K562 (cell line): Measurements from ENCODE around the gene GARRE1. TPM values are rescaled to one million over a fixed set of nuclear protein-coding genes. Genes with fewer than 3 reads are reported as not detected.

Experiments
- ATAC-seq: fragments of 200-7000 bp; cut with Tn5 transposase; 3 replicates; pipeline ENCODE4 v1.9.1; 2020; ENCODE audit warnings: moderate library complexity
- BruUV-seq: library from RNA; stranded (reverse); fragments of 400-500 nt; replicated peaks from 2 replicates; lab custom pipeline; 2021; lab: Mats Ljungman, UMichigan
- CTCF ChIA-PET: fragments of 300-600 bp; formaldehyde crosslinking; extraction: SDS; loops from one replicate; lab custom pipeline; 2021; ENCODE audit warnings: low intra/inter-chr PET ratio; lab: Yijun Ruan, JAX
- POLR2A ChIA-PET: fragments of 300-600, 350-650 bp; sonication (Branson Sonifier 250); formaldehyde crosslinking; extraction: SDS; loops from one replicate; lab custom pipeline; 2021; ENCODE audit warnings: antibody characterized with exemption, inconsistent platforms; lab: Yijun Ruan, JAX
- DNase-seq, 4 experiments: peaks; one replicate each; pipeline versions ENCODE4 v3.0.0 to v3.0.0-alpha.2; 2011 to 2018; ENCODE audit warnings: low spot score in 3 of 4, mixed read lengths in 3 of 4; ENCODE audit errors: extremely low read depth in 1 of 4
- FAIRE-seq: peaks from 2 replicates; lab custom pipeline; 2011; peaks lifted over from hg19 to GRCh38; lab: Jason Lieb, UNC
- H2AFZ ChIP-seq: 2 replicates; pipeline ENCODE4 v1.6.0; 2011; ENCODE audit warnings: low read depth, low read length, control low read depth, inconsistent platforms
- H3K27ac ChIP-seq: fragments of 200-600 bp; 3 replicates; pipeline ENCODE4 v1.8.0; 2011; ENCODE audit warnings: low read depth, mild to moderate bottlenecking, control low read depth, inconsistent platforms, low read length, moderate library complexity, mixed read lengths; ENCODE audit errors: extremely low read depth
- H3K27me3 ChIP-seq, 2 experiments: fragments of 300-600 bp in 1 of 2; 2 replicates in 1 of 2; 3 replicates in 1 of 2; pipeline versions ENCODE4 v1.6.0 to v1.8.0; 2011; ENCODE audit warnings: inconsistent platforms in 2 of 2, low read length in 2 of 2, mild to moderate bottlenecking in 1 of 2, mixed read lengths in 1 of 2, moderate library complexity in 1 of 2; ENCODE audit not compliant: control insufficient read depth in 2 of 2, insufficient read depth in 2 of 2
- H3K36me3 ChIP-seq: fragments of 300-600 bp; 3 replicates; pipeline ENCODE4 v1.8.0; 2011; ENCODE audit warnings: mild to moderate bottlenecking, low read length, inconsistent platforms; ENCODE audit not compliant: control insufficient read depth, insufficient read depth
- H3K4me1 ChIP-seq, 2 experiments: fragments of 200-600 bp in 1 of 2; replicated peaks in 1 of 2; 2 replicates in 1 of 2; 3 replicates in 1 of 2; pipeline versions ENCODE4 v1.5.1 to v1.8.0; 2011; ENCODE audit warnings: inconsistent platforms in 2 of 2, low read length in 2 of 2, mild to moderate bottlenecking in 1 of 2, mixed read lengths in 1 of 2, moderate library complexity in 1 of 2; ENCODE audit not compliant: control insufficient read depth in 2 of 2, insufficient read depth in 2 of 2
- H3K4me2 ChIP-seq: 2 replicates; pipeline ENCODE4 v1.6.1; 2011; ENCODE audit warnings: low read length, control low read depth, inconsistent platforms, mixed read lengths; ENCODE audit not compliant: insufficient read depth
- H3K4me3 ChIP-seq: fragments of 200-600 bp; sonication (generic), shearing (Covaris generic); 2 replicates; pipeline ENCODE4 v1.5.1; 2016; ENCODE audit warnings: control low read depth, inconsistent platforms
- H3K79me2 ChIP-seq: fragments of 200-600 bp; 3 replicates; pipeline ENCODE4 v1.8.0; 2011; ENCODE audit warnings: low read length, inconsistent platforms; ENCODE audit not compliant: control insufficient read depth, insufficient read depth
- H3K9ac ChIP-seq, 2 experiments: 2 replicates each; pipeline versions ENCODE4 v1.6.0 to v1.6.1; 2011; ENCODE audit warnings: low read depth in 2 of 2, low read length in 2 of 2, control low read depth in 1 of 2, inconsistent platforms in 1 of 2, mild to moderate bottlenecking in 1 of 2, mixed read lengths in 1 of 2; ENCODE audit not compliant: insufficient read depth in 1 of 2
- H3K9me1 ChIP-seq: one replicate; pipeline ENCODE4 v1.6.0; 2011; ENCODE audit warnings: inconsistent platforms, mild to moderate bottlenecking, low read length, moderate library complexity; ENCODE audit not compliant: control insufficient read depth, insufficient read depth
- H3K9me3 ChIP-seq: replicated peaks from 2 replicates; pipeline ENCODE4 v1.5.1; 2011; ENCODE audit warnings: low read depth, low read length, inconsistent platforms; ENCODE audit not compliant: control insufficient read depth, insufficient read depth
- H4K20me1 ChIP-seq: replicated peaks from 2 replicates; pipeline ENCODE4 v1.6.1; 2011; ENCODE audit warnings: low read length, inconsistent platforms, mixed read lengths; ENCODE audit not compliant: control insufficient read depth, insufficient read depth
- ESRRB ChIP-seq: fragments of 250-450 bp; sonication (Bioruptor Pico); IDR thresholded peaks from 2 replicates; pipeline ENCODE4 v1.5.0; 2020; ENCODE audit warnings: mild to moderate bottlenecking, moderate library complexity, borderline replicate concordance
- NFIC ChIP-seq: fragments of 450-650 bp; IDR thresholded peaks from 2 replicates; pipeline ENCODE4 v1.6.1; 2017; ENCODE audit warnings: mild to moderate bottlenecking, inconsistent platforms
- OTX1 ChIP-seq: fragments of 450-650 bp; formaldehyde crosslinking; IDR thresholded peaks from 2 replicates; pipeline ENCODE4 v1.4.0; 2022; ENCODE audit warnings: mild to moderate bottlenecking
- TCFL5 ChIP-seq: fragments of 250-450 bp; sonication (Bioruptor Pico); conservative IDR thresholded peaks from 2 replicates; pipeline ENCODE4 v1.6.1; 2021; ENCODE audit warnings: mild to moderate bottlenecking, moderate library complexity, matching md5 sums
- ZFP36 ChIP-seq: fragments of 150-350 bp; IDR thresholded peaks from 2 replicates; pipeline ENCODE4 v1.6.1; 2018; ENCODE audit warnings: low read length, low read depth; ENCODE audit not compliant: partially characterized antibody
- WGBS: fragments of 100-300 bp; shearing (Covaris generic); methylation state at CpG from one replicate; pipeline ENCODE4 v1.1.6; 2016; ENCODE audit warnings: low coverage, mixed read lengths; ENCODE audit not compliant: insufficient coverage; ENCODE audit errors: missing lambda C conversion rate; 5-methylcytosine and 5-hydroxymethylcytosine counted together
- in situ Hi-C: fragments of 300-500 bp; cut with MboI; formaldehyde crosslinking; loops from 4 replicates; pipeline ENCODE4 v1.15.0; 2018; ENCODE audit warnings: inconsistent platforms, mixed read lengths
- intact Hi-C: fragments of 100-400 bp; cut with micrococcal nuclease; formaldehyde crosslinking; loops from 2 replicates; pipeline ENCODE4 v1.14.2; 2022
- polyA plus RNA-seq, 8 experiments: library from polyadenylated mRNA; depleted of rRNA in 4 of 8; stranded (reverse) in 5 of 8; unstranded in 3 of 8; fragments of >200 nt; fragmentation: Nextera tagmentation in 2 of 8; fragmentation: Illumina TruSeq in 1 of 8; extraction: Ambion mirVana in 2 of 8; extraction: Trizol in 1 of 8; gene quantifications; 2 replicates each; pipeline versions ENCODE4 v1.2.1 to v1.2.3, GENCODE V29; 2011 to 2014; ENCODE audit warnings: inconsistent platforms in 1 of 8, missing spikeins in 1 of 8
- total RNA-seq, 7 experiments: library from RNA; depleted of rRNA in 6 of 7; stranded (reverse); fragments of >200 nt in 6 of 7; fragmentation: Illumina TruSeq in 2 of 7; extraction: Trizol in 2 of 7; gene quantifications; 2 replicates each; pipeline versions ENCODE4 v1.2.1 to v1.2.3, GENCODE V29; 2011 to 2021; ENCODE audit warnings: low replicate concordance in 1 of 7
- TF ChIP-seq, protein P1 (sequence below), 2 experiments: IDR thresholded peaks; 2 replicates each; pipeline ENCODE4 v1.6.1; 2012; ENCODE audit warnings: improper control_type of control experiment in 2 of 2, low read depth in 2 of 2, low read length in 2 of 2, borderline replicate concordance in 1 of 2
- TF ChIP-seq, protein P2 (sequence below): fragments of 250-450 bp; sonication (Bioruptor Pico); IDR thresholded peaks from 2 replicates; pipeline ENCODE4 v1.4.0; 2020; ENCODE audit warnings: mild to moderate bottlenecking, moderate library complexity

The GARRE1 gene
- total and polyA plus RNA-seq, 9 of the 15 experiments (the other 6 are each of a cell fraction or from before 2014, with no cell fraction given) = 1.6 to 12.8 (median 7.5) TPM

GRCh38 chr19:34257559-34257924 is 3.2 kb downstream of the GARRE1 start (continued):
- TF ChIP-seq, protein P1, sequence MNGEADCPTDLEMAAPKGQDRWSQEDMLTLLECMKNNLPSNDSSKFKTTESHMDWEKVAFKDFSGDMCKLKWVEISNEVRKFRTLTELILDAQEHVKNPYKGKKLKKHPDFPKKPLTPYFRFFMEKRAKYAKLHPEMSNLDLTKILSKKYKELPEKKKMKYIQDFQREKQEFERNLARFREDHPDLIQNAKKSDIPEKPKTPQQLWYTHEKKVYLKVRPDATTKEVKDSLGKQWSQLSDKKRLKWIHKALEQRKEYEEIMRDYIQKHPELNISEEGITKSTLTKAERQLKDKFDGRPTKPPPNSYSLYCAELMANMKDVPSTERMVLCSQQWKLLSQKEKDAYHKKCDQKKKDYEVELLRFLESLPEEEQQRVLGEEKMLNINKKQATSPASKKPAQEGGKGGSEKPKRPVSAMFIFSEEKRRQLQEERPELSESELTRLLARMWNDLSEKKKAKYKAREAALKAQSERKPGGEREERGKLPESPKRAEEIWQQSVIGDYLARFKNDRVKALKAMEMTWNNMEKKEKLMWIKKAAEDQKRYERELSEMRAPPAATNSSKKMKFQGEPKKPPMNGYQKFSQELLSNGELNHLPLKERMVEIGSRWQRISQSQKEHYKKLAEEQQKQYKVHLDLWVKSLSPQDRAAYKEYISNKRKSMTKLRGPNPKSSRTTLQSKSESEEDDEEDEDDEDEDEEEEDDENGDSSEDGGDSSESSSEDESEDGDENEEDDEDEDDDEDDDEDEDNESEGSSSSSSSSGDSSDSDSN (IDR thresholded peaks at IDR 0.05; ENCODE audit: borderline replicate concordance in 1 of 2, low read depth in 2 of 2, low read length in 2 of 2) = no peak
- TF ChIP-seq ESRRB = no peak
- TF ChIP-seq TCFL5 = no peak
- no peak for TF ChIP-seq OTX1 (CRISPR knock-in tag)
- TF ChIP-seq ZFP36 = no peak

DNA sequence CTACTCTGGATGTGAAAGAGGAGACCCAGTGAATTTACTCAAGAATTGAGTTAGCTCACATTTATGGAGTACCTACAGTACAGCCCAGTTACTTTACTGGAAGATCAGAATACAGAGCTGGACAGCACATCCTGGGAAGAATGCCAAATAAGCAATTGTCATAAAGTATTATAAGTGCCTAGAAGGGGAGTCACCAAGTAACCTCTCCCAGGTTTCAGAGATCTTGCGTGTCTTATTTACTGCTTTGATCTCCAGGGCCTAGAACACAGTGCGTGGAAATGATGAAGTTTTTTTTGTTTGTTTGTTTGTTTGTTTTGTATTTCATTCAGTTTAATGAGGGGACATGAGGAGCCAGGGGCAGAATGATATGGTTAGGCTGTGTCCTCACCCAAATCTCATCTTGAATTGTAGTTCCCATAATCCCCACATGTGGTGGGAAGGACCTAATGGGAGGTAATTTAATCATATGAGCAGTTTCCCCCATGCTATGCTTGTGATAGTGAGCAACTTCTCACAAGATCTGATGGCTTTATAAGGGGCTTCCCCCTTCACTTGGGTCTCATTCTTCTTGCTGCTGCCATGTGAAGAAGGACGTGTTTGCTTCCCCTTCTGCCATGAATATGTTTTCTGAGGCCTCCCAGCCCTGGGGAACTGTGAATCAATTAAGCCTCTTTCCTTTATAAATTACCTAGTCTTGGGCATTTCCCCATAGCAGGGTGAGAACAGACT is 5.2 kb downstream of the GARRE1 start:
- no peak for FAIRE-seq
- Histone ChIP-seq H3K79me2 (peaks cover 39% of the 10 kb centered on the region), H4K20me1 (peaks cover 11% of the 10 kb centered on the region)
- TF ChIP-seq NFIC = peak; percentile 60
- TF ChIP-seq, protein P2, sequence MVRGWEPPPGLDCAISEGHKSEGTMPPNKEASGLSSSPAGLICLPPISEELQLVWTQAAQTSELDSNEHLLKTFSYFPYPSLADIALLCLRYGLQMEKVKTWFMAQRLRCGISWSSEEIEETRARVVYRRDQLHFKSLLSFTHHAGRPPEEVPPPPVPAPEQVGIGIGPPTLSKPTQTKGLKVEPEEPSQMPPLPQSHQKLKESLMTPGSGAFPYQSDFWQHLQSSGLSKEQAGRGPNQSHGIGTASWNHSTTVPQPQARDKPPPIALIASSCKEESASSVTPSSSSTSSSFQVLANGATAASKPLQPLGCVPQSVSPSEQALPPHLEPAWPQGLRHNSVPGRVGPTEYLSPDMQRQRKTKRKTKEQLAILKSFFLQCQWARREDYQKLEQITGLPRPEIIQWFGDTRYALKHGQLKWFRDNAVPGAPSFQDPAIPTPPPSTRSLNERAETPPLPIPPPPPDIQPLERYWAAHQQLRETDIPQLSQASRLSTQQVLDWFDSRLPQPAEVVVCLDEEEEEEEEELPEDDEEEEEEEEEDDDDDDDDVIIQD = no peak

More for the DNA sequence above, 5.2 kb downstream of the GARRE1 start:
- no peak overlapping the region for H3K27ac ChIP-seq
- no peak overlapping the region for H2AFZ ChIP-seq
- no peak overlapping the region for H3K9ac ChIP-seq
- ChIA-PET CTCF (no interaction called here), POLR2A (interaction anchor here (1.0 to 1.4 kb wide), 2 partner anchors 9 to 13 kb away, joined by 3 to 4 read pairs; no protein-coding TSS in a partner anchor)
- H3K27me3 ChIP-seq = no peaks in the 10 kb centered on the region
- peaks cover 3% of the 10 kb centered on the region for H3K9me1 ChIP-seq
- WGBS = 61% methylated on average over 3 of the region's 3 CpGs
- in situ Hi-C loops (no loop called here), intact Hi-C loops (loop anchor here (5.0 kb wide), 1 partner anchor 68 kb away; no protein-coding TSS in a partner anchor)
- H3K4me1 ChIP-seq = peaks cover 5 to 16% of the 10 kb centered on the region in 2 experiments; a peak in 3 of 5 replicates
- no peak for ATAC-seq
- H3K4me2 ChIP-seq = no peak overlapping the region
- TSS peak; percentile 8 for BruUV-seq
- H3K4me3 ChIP-seq = no peak overlapping the region
- no peak for DNase-seq
- peaks cover 4% of the 10 kb centered on the region; the same call in 1 of the 3 replicates for H3K36me3 ChIP-seq
- H3K9me3 ChIP-seq = no peaks in the 10 kb centered on the region
